Stimulated activated CD4-positive, alpha-beta T cell treated with anti-CD3 and anti-CD28 coated beads, Interleukin-15, amount 100 ng/mL, for 24 hours (primary cell): Measurements from ENCODE around the gene DLX6.
"Not testable (repeated sequence)": the region's sequence is repeated elsewhere in the genome, so short reads cannot be mapped to it uniquely, and the experiment has no call there.

Experiments used
- DNase-seq: peaks from one replicate; pipeline ENCODE4 v3.0.0-alpha.2; 2020

Gene DLX6

DNA sequence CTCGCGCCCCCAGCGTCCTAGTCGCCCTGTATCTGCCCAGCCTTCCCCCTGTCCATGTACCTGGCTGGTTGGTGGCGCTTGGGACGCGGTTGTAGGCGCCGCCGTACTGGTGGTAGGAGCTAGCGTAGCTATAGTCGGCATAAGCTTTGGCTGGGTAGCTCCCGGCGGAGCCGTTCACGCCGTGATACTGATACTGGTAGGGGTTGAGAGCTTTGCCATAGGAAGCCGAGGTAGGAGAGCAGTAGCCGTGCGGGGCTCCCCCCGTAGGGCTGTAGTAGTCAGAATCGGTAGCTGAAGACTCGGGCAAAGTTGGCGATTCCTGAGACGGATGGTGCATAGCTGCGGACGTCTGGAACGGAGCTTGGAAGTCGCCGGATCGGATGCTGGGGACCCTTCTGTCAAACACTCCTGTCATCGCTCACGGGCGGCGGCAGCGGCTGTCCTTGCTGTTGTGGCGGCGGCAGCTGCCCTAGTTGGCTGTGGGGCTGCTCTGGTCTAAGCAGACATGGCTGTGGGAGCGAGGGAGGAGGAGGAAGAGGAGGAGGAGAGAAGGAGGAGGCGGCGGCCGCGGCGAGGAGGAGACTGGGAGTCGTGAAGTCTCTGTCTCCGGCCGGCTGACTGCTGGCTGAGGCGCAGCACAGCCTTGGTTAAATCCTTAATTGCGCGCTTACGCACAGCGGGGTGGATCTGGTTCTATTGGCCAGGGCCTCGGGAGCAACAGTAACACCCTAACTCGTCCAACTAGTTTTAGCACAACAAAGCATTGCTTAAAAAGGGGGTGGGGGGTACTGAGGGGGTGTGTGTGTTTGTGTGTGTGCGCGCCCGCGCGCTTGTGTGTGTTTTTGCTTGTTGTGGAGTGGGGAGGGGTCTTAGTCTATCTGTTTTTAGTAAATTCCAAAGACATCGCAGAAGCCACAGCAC is 19.1 kb downstream of the DLX6 start, which contains the start of gene DLX5:
DLX5 (minus strand) TSS at position 623 of the 921 bp plus-strand sequence; CDS start at position 415, 208 bp downstream.
- DNase-seq = peak; percentile 47

GRCh38 chr7:97025130-97025499 is 19.8 kb downstream of the DLX6 start:
- DNase-seq = no peak

DNA sequence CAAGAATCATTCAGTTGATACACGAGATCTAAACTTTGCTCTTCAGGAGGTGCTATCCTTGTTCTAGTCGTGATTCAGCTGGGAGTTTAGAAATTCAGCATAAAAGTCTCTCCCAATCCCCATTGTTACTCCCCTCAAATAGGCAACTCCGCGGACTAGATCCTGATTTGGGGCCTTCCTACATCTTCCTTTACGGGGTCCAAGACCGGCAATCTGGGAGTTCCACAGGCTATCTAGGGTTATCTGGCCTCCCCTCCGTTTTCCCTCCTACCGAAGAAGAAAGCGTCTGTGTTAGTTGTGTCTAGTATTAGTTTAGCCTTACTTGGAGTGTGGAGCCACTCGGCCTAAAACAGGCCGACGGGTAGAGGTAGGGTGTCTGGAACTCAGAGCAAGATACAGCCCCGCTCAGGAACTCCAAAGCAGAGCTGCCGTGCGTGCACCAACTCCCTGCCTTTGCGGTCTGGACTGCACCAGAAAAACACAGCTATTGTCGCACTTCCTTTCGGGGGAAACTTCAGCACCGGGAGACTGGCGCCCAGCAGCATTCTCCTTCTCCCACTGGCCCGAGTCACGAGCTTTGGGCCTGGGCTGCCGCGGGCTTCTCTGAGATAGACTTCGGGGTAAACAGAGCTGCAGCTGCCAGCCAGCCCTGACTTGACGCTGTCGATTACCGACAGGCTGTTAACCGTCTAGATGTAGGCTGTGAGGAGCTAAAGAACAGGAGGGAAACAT is 20.8 kb downstream of the DLX6 start:
- DNase-seq = peak; percentile 33

DNA sequence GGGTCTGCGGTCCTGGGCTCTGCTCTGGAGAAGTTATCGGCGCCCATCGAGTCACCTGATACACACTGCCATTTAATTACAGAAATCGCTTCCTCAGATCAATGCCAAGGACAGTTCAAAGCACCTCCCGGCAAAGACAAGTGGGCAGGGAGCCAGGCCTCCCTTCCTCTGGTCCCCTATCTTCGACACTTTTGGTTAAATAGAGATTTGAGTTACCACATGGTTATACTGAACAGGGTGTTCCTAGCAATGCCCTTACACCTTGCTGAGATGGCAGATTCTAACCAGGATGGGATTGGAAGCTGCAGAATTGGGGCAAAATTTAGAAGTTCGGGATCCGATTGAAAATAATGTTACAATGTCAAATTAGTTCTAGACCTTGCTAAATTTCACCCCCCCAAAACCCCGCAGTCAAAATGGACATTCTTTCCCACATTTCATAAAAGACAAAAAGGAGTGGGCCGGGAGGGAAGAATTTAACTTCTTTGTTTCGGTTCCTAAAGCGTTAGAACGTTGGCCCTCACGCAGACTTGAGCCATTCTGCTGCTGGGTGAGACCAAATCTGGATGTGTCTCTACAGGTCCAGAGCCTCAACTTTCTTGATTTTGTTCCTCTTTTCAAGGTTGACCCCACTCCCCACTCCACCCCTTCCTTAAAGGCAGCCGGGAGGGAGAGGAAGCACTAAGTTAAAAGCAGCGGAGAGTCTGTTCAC is 21.5 kb downstream of the DLX6 start:
- DNase-seq = no peak

DNA sequence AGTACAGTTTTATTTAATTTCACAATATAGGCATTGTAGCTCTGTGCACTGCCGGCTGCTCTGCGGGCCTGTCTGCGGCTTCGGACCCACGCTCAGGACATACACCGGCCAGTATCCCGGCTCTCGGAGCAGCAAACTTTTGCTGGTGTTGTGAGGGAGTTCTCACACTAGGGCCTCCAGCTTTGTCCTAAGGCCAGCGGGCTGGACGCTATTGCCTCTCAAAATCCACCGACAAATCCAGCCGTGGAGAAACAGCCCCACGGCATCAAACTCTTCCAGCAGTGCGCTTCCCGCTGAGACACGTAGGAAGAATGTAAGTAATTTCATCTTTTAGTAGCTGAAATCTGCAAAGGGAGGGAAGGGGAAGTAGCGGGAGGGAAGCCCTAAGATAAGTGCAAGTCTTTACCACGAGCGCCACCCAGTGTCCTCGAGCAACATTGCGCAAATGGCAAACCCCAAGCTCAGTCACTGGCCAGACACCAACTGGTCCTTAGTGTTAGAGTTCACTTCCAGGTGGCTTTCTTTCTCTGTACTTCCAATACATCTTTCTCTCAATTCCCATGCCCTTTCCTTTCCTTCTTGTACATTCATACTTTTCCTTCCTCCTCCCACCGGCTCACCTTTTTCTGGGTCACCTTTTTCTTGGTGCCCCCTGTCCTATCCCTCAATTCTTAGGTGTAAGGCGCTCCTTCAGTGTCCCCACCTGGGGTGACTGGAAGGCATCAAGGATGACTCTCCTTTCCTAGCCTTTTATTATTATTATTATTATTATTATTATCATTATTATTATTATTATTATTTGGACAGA is 22.3 kb downstream of the DLX6 start:
- DNase-seq = peak; percentile 79

GRCh38 chr7:97034213-97034852 is 29.0 kb downstream of the DLX6 start:
- not testable (repeated sequence) for DNase-seq

DNA sequence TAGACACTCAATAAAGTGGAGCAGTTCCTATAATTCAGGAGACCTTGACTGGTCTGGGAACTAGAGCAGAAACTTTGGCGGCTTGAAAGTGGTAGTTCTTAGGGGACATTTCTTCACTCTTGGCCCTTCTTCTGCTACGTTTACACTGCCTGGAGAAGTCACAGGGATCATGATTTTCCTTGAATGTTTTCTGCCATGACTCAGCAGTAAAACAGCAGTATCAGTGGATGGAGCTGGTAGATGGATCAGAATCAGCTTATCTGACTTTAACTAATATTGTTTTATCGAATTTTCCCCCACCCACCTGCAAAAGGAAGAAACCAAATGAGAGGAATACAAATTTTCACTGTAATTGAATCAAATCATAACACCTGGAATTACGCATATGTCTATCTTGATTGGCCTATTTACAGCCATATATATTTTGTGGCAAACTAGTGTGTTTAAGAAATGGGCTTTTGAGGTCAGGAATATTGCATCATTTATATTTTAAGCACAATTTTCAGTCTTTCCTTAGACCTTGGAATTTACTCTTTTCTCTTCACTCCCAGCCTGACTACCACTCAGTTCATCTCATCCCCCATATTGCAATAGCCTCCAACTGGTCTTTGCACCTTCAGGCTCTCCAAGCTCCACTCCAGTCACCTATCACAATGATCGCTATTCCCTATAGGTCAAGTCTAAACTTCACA is 34.2 kb downstream of the DLX6 start:
- no peak for DNase-seq

DNA sequence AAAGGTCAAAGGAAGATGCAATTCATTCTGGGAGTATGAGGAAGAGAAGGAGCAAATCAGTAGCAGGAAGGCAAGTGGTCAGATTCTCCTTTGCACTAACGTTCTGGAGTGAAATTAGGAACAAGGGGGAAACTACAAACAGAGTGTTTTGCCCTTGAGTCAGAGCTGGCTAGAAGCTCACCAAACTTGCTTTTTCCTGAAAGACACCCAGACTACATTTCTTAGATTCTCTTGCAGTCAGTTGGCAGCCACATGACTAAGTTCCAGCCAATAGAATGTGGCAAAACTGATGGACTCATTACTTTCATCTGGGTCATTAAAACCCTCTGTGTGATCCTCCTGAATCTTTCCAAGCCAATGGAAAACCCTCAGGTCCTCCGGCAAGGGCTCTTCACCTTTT is 37.9 kb downstream of the DLX6 start:
- no peak for DNase-seq
